GM19452 (cell line): ENCODE data around the gene GAB2.
"Not testable (repeated sequence)": the region's sequence is repeated elsewhere in the genome, so short reads cannot be mapped to it uniquely, and the experiment has no call there.

Experiments
- ATAC-seq: cut with Tn5 transposase; IDR thresholded peaks from one replicate; pipeline ENCODE4 v1.9.1; 2021; ENCODE audit not compliant: unreplicated experiment

Gene GAB2

DNA sequence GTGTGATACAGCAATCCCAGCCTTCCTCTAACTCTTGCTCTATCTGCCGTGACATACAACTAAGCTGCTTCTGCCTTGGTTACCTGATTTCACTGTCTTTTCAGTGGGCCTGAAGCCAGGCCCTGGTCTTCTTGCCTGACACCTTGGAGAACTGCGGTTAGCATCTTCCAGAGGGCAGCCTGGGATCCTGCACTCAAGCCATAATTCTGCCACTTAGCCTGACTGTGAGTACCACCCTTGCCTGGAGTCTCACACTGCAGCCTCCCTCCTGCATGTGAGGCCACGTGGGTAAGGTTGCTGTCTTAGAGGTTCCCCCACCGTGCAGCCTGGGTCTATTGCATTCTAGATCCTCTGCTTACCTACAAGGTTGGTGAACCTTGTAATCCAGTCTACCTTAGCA, 193.1 kb downstream of the GAB2 start:
- no peak for ATAC-seq

DNA sequence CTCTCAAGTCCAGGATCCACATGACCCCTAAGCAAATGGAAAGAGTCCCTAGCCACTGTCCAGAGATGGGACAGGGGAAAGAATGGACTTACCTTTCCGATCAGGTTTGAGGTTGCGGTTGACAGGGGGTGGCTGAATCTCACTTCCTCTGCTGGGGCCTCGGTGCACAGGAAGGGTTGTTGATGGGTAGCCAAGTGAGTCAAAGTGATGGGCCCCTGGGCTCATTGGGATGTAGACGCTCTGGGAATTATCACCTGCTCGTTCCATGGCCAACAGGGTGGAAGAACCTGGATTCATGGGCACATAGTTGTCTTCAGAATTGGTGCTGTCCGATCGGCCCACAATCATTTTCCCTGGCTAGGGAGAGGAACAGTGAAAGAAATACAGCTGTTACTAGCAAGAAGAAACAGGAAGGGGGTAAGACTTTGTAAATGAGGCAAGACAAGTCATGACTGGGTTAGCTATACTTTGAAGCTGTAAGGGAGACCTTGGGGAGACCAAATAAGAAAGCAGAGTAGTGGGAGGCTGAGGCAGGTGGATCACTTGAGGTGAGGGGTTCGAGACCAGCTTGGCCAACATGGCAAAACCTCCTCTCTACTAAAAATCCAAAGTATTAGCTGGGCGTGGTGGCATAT, 194.2 kb downstream of the GAB2 start:
- ATAC-seq = peak; percentile 83

DNA sequence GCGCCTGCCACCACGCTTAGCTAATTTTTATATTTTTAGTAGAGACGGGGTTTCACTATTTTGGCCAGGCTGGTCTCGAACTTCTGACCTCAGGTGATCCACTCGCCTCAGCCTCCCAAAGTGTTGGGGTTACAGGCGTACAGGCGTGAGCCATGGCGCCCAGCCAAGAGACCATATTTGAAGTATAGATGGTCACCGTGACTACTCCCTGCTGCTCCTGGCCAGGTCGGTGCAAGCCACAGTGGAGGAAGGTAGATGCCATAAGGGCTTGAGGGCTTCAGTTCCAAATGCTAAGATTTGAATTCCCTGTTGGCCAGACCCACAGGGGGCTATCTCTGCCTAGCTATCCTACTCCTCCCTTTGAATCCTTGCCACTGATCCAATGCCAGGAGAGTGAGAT, 194.9 kb downstream of the GAB2 start:
- not testable (repeated sequence) for ATAC-seq

DNA sequence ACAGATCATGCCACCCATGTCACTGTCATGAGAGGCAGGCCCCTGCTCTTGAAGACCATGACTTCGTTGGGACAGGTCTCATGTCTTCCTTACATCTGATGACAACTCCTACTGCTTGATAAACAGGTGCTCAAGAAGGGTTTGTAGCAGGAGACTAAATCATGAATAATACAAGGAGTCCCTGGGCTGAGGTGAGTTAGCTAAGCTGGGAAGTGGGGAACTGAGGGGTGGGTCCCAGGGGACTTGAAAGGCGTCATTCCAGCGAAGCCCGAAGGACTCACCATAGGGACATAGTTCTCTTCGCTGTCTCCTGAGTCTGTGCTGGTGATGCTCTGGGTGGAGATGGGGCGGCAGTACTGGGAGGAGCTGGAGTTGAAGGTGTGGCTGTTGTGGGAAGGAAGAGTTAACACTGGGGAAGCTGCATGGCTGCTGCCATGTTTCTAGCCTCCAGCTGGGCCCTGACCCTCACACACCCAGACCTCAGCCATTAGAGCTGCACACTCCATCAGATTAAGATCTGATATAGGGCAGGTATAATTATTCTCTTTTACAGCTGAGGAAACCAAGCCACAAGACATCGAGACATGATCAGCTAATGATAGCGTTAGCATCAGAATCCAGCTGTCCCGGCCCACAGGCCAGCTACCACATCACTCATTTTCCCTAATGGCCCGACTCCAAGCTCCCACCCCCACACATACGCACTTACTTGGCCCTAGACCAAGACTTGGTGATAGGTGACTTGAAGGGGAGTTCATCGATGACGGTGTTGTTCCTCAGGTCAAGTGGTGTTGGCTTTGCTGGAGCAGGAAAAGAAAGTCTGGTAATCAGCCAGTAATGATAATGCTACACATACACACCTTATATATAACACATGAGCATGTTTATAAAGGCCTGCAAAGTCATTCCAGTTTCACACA, 196.0 kb downstream of the GAB2 start:
- ATAC-seq = no peak

DNA sequence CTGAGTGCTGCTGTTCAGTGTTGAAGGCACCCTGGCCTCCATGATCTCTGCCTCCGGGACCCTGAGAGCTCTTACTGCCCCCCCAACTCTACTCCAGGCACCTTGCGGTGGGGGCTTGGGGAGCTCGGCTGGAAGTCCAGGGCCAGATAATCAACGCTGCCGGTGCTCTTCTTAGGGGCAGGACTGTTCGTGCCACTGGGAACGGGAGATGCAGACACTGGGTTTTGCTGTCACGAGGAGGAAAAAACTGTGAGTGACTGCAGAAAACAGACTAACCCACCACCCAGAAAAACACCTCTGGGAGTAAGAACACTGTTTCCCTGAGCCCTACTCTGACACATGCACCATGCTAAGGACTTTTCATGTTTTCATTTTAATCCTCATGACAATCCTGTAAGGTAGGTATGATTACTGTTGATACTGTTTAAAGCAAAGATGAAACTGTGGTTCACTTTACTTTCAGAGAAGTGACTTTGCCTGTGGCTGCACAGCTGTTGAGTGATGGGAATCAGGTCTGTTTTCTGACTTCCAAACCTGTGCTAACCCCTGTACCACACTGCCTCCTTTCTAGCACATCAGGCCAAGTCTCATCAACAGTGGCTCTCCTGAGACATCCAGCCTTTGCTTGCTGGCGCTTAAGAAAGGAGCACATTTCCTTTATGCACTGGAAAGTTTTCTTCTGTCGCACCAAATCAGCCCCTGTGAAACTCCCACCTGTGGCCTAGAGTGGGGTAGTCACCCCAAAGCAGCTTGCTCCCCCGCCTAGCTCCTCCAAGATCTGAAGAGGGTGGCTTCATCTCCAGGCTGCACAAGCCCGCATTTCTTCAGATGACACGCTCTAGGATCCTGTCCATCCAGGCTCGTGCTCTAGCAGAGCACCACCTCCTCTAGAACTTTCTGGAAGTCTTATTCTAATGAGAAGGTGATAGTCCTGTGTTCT, 197.1 kb downstream of the GAB2 start:
- ATAC-seq = no peak

DNA sequence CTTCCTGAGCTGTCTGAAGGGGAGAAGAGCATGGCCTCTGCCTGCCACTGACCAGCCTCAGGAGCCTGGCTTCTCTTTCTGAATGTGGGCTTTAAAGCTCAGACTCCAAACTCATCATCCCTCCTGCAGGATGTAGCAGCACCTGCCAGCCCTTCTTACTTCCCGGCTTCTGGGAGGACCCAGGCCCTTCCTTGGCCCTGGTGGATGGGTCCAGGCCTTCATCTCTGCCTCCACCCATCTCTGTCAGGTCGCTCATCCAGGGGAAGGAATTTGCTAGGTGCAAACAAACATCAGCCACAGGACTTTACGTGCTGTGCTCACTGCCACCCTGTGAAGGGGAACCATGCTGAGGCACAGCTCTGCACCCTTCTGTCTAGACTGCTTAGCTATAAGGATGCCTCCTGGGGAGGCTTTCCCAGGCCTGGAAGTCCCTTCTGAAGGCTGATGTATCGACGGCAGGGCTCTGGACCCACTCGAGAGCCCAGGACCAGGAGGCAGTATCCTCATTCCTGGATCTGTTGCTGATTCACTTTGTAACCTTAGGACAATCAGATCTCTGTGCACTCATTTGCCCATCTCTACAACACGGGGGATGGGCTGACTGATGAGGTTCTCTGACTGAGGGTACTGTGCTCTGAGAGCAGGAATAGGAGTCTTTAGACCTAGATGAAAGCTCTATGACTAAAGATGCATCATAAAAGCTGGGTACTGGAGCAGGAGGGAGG, 198.0 kb downstream of the GAB2 start:
- no peak for ATAC-seq

DNA sequence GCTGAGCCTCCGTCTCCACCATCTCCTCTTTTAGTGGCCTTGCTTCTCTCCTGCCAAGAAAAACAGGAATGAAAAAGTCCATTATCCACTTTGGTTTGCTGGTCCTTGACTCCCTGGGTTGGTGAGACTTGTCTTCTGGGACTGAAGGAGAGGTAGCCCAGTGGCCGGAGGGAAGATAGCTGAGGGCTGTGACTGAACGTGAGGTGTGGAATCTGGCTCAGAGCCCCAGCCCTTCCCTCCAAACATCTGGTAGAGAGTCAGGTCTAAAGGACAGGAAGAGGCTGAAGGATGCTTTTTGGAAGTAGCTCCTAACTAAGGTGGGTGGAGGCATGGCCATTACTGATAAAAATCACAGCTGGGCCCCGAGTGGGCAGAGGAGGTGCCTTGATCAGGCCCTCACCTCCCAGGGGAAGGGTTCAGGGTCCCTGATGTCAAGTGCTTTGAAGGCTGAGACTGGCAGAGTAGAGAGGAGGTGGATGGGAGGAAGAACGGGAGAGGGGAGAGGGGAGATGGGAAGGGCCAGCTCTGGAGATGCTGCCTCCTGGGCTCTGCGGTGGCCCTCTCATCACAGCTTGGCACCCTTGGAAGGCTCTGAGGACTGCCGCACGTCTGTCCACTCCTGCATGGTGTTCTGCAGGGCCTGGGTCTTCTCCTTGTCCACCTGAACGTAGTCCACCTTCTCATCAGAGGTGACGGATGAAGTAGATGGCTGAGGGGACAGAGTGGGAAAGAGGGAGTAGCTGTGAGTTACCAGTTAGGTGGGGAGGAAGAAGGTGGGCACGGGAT, 198.7 kb downstream of the GAB2 start:
- no peak for ATAC-seq

DNA sequence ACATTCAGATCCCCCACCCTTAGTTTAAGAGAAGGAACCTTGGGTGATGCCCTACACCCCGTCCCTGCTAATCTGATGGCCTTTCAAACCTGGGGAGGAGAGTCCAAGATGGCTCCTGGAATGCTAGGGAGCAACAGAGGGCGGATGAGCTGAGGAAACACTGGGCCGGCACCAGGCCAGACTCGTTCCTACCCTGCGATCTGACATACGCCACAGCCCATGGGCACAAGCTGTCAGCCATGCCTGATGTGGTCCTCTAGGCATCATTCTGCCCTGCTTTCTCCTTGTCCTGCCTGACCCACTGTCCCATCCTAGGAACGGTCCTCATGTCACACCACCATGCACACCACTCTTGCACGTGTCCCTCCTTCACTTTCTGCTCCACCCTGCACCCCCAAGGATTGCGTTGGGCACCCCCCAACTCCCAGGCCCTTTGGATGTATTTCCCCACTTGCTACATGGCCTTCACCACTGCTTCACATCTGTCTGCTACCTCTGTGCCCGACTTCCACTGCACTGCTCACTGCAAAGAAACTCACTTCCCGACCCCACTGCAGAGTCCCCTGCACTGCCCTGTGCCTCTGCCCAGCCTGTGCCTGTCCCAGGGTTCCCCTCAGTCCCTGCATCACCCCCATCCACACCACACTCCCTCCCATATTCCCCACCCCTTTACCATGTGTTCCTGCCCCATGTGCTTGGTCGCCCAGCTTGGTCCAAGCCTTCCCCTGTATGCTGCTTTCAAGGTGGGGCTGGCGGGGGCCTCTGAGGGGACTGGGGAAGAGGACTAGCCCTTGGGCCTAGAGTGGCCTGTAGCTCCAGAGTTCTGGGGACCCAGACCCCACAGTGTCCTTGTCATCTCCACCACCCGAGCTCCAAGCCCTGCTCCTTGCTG, 199.7 kb downstream of the GAB2 start:
- ATAC-seq = no peak

DNA sequence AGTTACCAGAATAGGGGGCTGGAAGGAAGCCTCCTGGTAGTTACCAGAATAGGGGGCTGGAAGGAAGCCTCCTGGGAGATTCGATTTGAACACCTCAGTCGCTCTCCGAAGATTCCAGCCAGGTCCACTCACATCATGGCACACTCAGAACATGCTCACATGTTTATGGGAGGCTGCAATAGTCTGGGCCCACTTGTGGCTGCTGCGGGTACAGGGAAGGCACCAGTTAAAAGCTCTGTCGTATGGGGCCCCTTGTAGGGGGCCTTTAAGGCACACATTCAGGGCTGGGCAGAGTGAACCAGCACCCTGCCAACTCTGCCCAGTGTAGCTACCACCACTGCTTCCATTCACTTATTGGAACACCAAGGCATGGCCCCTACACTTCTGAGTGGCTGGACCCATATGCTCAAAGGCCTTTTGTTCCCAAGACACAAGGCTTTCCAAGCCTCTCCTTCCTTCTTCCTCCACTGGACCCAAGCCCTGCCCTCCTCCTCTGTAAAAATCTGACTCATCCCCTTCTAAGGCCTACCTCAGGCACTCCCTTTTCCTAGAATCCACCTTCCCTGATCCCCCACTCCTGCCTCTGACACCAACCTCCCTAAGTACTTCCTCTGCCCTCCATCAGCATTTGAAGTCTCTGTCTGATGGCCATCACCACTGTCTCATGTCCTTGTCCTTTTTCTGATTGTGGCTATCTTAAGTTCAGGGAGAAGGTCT, 200.9 kb downstream of the GAB2 start:
- no peak for ATAC-seq

DNA sequence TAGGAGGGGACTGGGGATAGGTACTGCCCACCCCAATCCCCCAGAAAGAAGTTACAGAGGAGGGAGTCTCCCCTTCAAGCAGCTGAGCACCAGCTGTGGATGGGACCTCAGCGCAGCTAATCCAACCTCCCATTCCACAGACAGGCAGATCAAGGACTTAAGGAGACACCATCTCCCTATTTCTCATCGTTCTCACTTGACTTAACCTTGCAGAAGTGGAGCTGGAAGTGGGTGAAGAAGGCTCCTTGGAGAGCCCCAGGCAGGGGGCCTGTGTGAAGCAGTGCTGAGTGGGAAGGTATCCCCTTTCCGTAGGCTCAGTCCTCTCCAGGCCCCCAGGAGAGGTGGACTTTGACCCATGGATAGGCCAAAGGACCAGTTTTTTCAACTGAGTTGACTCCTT, 201.6 kb downstream of the GAB2 start:
- ATAC-seq = no peak

DNA sequence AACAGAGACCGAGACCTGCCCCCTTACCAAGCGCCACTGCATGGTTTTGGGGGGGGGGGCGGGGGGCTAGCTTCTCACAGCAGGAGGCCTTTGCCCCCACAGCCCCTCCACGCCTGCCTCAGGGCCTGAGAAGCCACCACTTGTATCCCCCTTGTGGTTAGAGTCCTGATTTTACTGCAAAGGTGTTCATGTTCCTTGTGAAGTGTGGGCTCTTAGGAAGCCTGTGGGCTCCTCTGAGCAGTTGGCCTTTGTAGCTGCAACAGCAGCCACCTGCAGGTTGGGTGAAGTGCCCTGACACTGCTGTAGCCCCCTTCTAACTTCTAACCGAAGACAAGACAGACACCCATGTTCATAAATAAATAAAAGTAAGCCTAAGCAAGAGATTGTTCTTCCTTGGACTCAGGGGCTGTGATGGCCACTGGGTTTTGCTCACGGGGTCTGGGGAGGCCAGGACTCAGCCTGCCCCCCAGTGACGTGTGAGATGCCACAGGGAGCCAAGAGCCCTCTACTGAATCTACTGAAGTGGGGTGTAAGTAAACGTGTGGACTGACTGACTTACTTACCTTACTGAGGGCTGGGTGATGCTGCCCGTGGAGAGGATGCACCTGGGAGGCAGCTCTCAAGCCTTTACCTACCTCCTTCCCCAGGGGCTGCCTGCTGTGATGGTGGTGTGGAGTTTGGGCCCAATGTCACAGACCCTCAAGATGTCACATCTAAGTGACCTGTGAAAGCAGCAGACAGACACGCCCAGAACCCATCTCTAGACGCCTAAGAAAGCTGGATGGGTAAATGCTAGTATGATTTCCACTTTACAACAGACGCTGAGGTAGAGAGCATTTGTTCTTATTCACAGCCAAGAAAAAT, 203.1 kb downstream of the GAB2 start:
- ATAC-seq = no peak

DNA sequence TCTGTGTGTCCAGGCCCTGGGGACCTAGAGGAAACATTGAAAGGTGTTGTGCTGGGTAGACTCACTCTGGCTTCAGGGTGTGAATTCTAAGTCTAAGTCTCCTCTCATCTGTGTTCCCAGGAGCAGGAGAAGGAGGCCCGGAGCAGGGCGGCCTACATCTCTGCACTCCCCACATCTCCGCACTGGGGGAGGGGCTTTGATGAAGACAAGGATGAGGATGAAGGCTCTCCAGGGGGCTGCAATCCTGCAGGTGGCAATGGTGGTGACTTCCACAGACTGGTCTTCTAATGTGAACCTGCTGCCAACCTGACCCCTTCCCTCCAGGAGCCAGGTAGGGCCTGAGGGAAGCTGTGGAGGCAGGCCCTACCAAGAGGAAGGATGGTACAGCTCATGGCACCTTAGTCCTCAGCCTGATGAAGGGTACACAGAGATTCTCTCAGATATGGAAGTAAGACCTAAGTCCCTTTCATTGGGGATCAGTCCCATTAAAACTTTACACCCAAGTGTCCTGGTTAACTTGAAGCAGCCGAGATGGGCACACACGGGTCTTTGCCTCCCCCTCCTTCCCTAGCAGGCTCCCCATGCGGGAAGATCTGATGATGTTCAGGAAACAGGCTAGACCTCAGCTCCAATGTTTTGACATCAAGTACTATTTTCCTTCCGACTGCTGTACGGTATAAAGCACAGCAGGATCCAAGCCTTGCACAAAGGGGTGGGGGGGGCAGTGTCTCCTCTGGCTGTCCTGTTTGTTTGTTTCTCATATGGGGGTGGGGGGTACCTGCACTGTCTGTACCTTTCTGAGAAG, 203.9 kb downstream of the GAB2 start:
- ATAC-seq = no peak

DNA sequence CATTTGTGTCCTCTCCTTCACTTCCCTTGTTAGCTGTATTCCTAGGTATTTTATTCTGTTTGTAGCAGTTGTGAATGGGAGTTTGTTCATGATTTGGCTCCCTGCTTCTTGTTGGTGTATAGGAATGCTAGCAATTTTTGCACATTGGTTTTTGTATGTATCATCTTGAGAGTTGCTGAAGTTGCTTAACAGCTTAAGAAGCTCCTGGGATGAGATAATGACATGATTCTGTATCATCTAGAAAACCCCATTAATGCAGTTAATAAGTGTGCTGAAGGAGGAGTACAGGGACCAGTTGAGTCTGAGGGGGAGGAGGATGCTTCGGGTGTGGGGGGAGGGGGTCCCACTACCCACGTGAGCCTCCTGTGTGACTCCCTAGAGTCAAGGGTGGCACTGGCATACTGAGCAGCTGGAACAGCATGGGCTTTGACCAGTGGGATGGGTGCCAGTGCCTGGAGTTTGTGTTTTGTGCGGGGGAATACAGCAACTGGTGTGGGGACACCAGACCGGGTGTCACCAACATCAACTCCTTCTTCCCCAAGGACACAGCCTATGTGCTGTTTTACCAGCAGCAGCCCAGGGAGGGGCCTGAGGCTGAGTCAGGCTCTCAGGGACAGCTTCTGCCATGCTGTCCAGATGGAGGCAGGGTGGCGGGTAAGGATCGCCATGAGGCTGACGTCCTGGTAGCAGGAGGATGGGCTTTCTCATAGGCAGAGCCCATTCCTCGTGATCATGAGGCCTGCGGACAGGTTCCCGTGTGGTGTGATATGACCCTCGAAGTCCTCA, 204.8 kb downstream of the GAB2 start:
- ATAC-seq = no peak

DNA sequence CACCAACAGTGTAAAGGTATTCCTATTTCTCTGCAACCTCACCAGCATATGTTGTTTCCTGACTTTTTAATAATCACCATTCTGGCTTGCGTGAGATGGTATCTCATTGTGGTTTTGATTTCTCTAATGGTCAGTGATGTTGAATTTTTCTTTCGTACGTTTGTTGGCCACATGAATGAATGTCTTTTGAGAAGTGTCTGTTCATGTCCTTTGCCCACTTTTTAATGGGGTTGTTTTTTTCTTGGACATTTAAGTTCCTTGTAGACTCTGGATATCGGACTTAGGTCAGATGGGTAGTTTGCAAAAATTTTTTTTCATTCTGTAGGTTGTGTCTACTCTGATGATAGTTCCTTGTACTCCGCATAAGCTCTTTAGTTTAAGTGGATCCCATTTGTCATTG, 206.1 kb downstream of the GAB2 start:
- ATAC-seq = no peak

DNA sequence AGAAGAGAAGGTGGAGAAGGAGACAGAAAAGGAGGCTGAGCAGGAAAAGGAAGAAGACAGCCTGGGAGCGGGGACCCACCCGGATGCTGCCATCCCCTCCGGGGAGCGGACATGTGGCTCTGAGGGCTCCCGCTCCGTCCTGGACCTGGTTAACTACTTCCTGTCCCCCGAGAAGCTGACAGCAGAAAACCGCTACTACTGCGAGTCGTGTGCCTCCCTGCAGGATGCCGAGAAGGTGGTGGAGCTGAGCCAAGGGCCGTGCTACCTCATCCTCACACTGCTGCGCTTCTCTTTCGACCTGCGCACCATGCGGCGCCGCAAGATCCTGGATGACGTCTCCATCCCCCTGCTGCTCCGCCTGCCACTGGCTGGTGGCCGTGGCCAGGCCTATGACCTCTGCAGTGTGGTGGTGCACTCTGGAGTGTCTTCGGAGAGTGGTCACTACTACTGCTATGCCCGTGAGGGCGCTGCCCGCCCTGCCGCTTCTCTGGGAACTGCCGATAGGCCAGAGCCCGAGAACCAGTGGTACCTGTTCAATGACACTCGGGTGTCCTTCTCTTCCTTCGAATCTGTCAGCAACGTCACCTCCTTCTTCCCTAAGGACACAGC, 207.5 kb downstream of the GAB2 start:
- ATAC-seq = no peak
